EL (cell line): ENCODE results near the gene LRRC37A3.
A peak's percentile ranks its signal among the peaks of the same experiment; 100 is the strongest.
"Not testable (repeated sequence)": the region's sequence is repeated elsewhere in the genome, so short reads cannot be mapped to it uniquely, and the experiment has no call there.

Experiments used
- DNase-seq: peaks from one replicate; pipeline ENCODE4 v3.0.0-alpha.2; 2016

LRRC37A3 gene

DNA sequence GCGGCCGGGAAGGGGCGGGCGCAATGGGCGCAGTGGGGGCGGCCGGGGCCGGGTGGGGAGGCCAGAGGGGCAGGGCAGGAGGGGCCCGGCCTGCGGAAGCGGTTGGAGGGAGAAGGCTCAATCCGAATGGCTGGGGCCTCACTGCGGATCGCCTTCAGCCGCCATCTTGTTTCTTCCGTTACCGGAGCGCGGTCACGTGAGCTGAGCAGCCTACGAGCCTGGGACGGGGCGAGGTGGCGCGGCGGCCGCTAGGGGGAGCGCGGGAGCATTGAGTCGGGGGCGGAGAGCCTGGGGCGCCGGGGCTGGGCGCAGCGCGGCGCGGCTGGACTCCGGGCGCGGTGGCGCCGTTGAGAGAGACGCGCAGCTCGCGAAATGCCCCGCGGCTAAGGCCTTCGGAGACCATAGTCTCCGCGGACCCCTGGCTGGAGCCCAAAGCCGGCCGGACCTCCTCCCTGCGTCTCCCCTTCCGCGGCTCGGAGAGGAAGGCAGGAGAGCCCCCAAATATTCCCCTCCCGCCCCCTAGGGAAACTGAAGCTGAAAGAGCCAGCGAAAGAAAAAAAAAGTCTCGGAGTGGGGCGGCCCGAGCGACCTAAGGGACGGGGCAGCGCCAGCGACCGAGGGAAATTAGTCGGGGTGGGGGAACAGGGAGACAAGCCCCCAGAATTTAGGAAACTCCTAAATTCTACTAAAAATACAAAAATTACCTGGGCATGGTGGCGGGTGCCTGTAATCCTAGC is at the start of gene LRRC37A3:
Gene LRRC37A3, minus strand, starts transcription at position 190 of the 737 bp plus-strand sequence. CDS start 22,221 bp downstream, outside the sequence.
- DNase-seq = peak; percentile 98

- peak; percentile 75 for DNase-seq
Measured at GRCh38 chr17:64965873-64966287, 46.6 kb upstream of the LRRC37A3 start.

DNA sequence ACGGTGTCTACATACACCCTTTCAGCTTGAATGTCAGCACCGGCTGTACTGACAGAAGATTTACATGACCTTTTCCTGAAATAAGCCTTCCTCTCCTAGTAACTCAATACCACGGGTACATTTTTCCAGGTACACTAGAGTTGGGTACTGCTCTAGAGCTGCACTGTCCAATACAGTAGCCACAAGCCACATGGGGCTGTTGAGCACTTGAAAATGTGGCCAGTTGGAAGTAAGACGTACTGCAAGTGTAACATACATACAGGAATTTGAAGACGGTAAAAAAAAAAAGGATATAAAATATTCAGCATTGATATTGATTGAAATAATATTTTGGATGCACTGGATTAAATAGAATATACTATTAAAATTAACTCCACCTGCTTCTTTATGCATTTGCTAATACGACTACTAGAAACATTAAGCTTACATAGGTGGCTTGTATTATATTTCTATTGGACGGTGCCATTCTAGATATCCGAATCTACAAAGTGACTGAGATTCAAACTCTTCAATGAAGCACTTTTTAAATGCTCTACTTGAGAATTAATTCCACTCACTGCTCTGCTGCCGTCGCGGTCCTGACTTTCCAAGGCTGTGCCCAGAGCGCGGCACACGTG is 46.1 kb upstream of the LRRC37A3 start:
- DNase-seq = not testable (repeated sequence)

- DNase-seq = no peak
Measured at GRCh38 chr17:64964796-64965195, 45.5 kb upstream of the LRRC37A3 start.

DNA sequence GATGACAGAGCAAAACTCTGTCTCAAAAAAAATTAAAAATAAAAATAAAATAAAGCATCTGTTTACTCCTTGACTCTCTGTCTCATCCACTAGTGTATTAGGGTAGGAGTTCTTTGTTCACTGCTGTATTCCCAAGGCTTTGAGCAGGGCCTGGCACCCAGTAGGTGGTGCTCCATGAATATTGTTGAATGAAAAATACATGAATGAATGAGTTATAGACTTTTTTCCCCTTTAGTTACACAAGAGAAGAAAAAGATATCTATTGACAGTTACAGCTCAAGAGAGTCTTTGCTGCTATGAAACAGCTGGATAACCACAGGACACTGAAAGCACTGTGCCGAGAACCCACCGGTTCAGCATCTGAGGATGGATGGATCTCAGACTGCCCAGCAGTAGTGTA is 44.5 kb upstream of the LRRC37A3 start:
- not testable (repeated sequence) for DNase-seq

DNA sequence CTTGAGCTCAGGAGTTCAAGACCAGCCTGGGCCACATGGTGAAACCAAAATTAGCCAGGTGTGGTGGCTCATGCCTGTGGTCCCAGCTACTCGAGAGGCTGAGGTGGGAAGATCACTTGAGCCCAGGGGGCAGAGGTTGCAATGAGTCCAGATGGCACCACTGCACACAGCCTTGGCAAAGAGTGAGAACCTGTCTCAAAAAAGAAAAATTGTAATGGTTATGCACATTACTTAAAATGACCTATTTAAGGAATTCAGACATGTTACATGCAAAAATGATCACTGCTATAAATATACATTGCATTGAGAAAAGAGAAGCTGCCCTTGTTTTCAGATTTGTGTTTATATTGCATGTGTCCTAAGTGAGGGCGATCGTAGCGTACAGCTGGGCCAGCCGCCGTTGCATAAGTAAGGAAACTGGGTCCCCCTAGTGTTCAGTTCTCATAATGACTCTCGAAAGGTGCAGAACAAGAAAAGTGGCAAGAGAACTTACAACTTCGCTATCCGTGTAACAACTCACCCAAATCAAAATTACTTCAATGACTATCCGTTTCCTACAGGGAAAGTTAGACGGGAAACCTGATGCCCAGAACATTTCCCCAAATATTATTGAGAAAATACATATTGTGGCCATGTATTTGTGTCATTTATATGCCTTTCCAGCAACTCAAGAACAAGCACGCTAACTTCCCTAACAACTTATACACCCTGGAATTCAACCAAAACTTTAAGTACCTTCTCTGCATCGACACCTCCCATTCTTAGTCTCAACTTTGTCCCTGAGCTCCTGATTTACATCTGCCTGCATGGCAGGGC is 42.5 kb upstream of the LRRC37A3 start:
- DNase-seq = peak; percentile 70

- DNase-seq = no peak
Measured at GRCh38 chr17:64951877-64952276, 32.6 kb upstream of the LRRC37A3 start.

DNA sequence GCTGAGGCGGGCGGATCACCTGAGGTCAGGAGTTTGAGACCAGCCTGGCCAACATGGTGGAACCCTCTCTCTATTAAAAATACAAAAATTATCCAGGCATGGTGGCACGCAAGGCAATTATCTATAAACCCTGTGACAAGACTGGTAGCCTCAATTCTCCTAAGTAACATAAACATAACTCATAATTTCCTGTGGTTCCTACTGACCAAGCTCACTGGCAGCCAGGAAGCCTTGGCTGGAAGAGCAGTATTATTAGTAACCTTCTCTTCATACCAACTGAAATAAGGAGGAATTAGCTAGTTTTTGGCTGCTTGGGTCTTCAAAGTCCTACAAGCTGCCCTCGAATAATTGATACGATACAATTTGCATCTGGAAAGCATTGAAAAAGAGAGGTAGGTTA is 31.6 kb upstream of the LRRC37A3 start:
- DNase-seq = no peak

DNA sequence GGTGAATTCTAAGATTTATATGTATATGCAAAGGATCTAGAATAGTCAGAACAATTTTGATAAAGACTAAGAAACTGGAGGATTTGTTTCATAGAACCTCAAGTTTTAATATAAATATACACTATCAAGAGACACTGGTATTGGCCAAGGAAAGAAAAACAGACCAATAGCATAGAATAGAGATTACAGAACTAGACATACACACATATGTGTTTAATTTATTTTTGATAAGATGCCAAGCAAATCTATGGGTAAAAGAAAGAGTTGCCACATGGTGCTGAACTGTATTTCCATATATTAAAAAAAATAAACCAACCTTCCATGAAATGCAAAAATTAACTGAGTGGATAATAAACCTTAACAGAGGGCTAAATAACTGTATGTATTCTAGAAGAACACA is 27.9 kb upstream of the LRRC37A3 start:
- DNase-seq = no peak

- DNase-seq = no peak
Measured at GRCh38 chr17:64941761-64942160, 22.5 kb upstream of the LRRC37A3 start.

DNA sequence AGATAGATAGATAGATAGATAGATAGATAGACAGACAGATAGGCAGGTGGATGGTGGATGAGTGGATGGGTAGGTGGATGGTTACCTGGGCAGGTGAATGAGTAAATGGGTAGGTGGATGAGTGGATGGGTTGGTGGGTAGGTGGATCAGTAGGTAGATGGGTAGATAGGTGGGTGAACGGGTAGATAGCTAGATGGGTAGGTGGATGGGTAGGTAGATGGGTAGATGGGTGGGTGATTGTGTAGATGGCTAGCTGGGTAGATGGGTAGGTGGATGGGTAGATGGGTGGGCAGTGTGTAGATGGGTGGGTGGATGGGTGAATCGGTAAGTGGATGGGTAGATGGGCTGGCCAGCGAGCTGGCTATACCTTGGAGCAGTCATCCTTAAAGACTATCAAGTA is 21.8 kb upstream of the LRRC37A3 start:
- no peak for DNase-seq

DNA sequence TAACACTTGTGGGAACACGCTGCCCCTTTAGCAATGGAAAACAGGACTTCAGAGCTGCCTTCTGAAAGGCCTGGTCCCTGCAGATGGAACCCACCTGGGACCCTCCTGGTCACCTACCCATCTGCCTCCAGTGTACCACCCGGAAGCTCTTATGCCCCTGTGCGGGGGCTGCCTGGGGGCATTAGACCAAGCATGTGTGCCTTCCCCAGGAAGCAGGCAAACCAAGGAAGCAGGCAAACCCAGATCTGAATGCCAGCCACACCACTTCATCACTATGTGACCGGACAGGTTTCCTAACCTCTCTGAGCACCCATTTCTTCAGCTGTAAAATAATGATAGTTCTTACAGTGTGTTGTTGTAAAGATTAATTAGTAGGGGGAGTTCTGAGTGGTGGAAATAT is 20.8 kb upstream of the LRRC37A3 start:
- no peak for DNase-seq

GRCh38 chr17:64938925-64939474 is 19.7 kb upstream of the LRRC37A3 start:
- DNase-seq = peak; percentile 22

DNA sequence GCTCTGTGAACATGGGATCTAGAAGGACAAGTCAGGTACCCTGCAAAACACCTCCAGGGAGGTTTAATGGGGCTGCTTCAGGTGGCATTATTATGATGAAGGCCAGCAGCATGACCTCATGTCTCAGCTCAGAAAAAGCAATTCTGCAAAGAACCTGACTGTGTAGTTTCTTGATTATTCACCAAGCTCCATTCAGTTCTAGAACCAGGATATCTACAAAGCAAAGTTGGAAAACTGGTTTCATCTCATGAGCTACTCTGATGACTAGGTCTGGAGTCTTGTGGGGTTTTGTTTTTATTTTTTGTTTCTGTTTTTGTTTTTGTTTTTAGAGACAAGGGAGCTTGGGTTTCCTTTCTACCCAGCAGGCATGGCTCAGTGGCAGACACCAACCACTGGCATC is 19.0 kb upstream of the LRRC37A3 start:
- DNase-seq = no peak

DNA sequence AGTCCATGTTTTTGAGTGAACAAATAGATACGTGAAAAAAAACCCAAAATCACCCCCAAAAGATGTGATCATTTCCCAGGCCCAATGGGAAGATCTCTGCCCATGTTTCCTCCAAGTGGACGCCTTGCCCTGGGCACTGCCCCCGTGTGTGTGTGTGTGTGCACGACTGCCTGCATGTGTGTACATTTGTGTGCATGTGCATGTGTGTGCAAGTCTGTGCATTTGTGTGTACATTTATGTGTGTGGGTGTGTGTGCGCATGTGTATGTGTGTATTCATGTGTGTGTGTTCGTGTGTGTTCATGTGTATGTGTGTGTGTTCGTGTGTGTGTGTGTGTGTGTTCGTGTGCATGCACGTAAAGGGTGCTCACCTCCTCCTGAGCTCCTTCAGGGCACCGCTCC is 16.8 kb upstream of the LRRC37A3 start:
- no peak for DNase-seq

- not testable (repeated sequence) for DNase-seq
Measured at GRCh38 chr17:64934284-64934778, 15.1 kb upstream of the LRRC37A3 start.

DNA sequence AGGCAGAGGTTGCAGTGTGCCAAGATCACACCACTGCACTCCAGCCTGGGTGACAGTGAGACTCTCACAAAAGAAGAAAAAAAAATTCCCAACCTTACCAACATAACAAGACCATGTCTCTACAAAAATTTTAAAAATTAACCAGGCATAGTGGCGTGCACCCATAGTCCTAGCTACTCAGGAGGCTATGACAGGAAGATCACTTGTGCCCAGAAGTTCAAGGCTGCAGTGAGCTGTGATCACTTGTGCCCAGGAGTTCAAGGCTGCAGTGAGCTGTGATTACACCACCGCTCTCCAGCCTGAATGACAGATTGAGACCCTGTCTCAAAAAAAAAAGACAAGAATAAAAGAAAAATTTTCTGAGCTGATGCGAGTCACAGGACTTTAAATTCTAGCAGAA is 13.6 kb upstream of the LRRC37A3 start:
- DNase-seq = not testable (repeated sequence)

DNA sequence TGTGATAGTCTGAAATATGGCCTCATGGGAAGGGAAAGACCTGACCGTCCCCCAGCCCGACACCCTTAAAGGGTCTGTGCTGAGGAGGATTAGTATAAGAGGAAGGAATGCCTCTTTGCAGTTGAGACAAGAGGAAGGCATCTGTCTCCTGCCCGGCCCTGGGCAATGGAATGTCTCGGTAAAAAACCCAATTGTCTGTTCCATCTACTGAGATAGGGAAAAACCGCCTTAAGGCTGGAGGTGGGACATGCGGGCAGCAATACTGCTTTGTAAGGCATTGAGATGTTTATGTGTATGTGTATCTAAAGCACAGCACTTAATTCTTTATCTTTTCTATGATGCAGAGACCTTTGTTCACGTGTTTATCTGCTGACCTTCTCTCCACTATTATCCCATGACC is 11.1 kb upstream of the LRRC37A3 start:
- not testable (repeated sequence) for DNase-seq

DNA sequence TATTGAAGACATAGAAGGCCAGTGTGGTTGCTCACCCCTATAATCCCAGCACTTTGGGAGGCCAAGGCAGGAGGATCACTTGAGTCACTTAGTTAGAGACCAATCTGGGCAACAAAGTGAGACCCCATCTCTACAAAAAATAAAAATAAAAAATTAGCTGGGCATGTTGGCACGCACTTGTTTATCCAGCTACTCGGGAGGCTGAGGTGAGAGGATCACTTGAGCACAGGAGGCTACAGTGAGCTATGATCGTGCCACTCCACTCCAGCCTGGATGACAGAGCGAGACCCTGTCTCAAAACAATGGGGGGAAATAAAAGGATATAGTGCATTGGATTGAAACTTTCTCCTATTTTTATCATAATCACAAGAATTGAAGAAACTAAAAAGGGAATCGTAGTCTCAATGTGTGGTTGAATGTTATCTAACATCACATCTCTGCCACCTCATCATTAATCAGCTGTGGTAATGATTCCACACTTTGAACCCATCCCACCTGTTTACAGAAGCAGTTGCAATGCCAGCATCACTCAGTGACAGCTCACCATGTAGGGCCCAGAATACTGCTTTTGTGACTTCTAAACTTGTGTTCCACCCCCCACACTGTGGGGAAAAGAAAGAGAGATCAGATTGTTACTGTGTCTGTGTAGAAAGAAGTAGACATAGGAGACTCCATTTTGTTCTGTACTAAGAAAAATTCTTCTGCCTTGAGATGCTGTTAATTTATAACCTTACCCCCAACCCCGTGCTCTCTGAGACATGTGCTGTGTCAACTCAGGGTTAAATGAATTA is 10.3 kb upstream of the LRRC37A3 start:
- peak; percentile 71 for DNase-seq

GRCh38 chr17:64928701-64929100 is 9.4 kb upstream of the LRRC37A3 start:
- DNase-seq = not testable (repeated sequence)

DNA sequence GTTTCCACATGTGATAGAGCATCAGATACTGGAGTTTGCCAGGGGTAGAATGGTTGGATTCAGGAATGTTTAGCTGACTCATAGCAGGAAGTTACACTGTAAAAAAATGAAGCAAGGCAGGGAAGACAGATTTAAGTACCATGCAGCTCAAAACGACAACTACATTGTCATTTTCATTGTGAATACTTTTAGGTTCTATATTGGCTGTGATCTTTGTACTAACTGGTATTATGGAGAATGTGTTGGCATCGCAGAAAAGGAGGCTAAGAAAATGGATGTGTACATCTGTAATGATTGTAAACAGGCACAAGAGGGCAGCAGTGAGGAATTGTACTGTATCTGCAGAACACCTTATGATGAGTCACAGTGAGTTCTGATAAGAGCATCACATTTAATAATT is 8.2 kb upstream of the LRRC37A3 start:
- peak; percentile 68 for DNase-seq

GRCh38 chr17:64926430-64926829 is 7.2 kb upstream of the LRRC37A3 start:
- DNase-seq = not testable (repeated sequence)
